HCT116 (cell line): ENCODE measurements around the gene TP53RK. TPM values are rescaled to one million over a fixed set of nuclear protein-coding genes. Genes with fewer than 3 reads are reported as not detected.

Experiments
- ATAC-seq: fragments of 200-7000 bp; cut with Tn5 transposase; 2 replicates; pipeline ENCODE4 v1.9.1; 2020; ENCODE audit warnings: mild to moderate bottlenecking, moderate library complexity
- BruUV-seq: library from RNA; stranded (reverse); fragments of 400-500 nt; replicated peaks from 2 replicates; lab custom pipeline; 2021; lab: Mats Ljungman, UMichigan
- CTCF ChIA-PET: fragments of 300-600 bp; sonication (Branson Sonifier 250); formaldehyde crosslinking; loops from one replicate; lab custom pipeline; 2021; ENCODE audit warnings: antibody characterized with exemption; lab: Charles Lee
- POLR2A ChIA-PET: fragments of 300-600, 350-600 bp; sonication (Branson Sonifier 250); formaldehyde crosslinking; loops from one replicate; lab custom pipeline; 2021; ENCODE audit warnings: antibody characterized with exemption; lab: Charles Lee
- RAD21 ChIA-PET, 2 experiments: fragments of 300-600 bp; sonication (Branson Sonifier 250); formaldehyde crosslinking; loops; one replicate each; lab custom pipeline; 2023; ENCODE audit warnings: low total read pairs in 2 of 2; ENCODE audit not compliant: uncharacterized antibody in 2 of 2, unreplicated experiment in 2 of 2, low non-redundant PET in 1 of 2; lab: Charles Lee
- DNase-seq: peaks from one replicate; pipeline ENCODE4 v3.0.0-alpha.2; 2010; ENCODE audit warnings: low read depth, low spot score
- H2AFZ ChIP-seq: fragments of 200-600 bp; shearing (Covaris generic), sonication (generic); 2 replicates; pipeline ENCODE4 v1.6.1; 2017; ENCODE audit warnings: low read depth, mixed run types, mixed read lengths, antibody characterized with exemption, low read length; ENCODE audit not compliant: poor library complexity, severe bottlenecking
- H3K27ac ChIP-seq: 2 replicates; pipeline ENCODE4 v1.5.1; 2012; ENCODE audit warnings: low read depth, low read length
- H3K27me3 ChIP-seq: fragments of 200-600 bp; sonication (generic); 2 replicates; pipeline ENCODE4 v1.6.1; 2016; ENCODE audit warnings: mixed run types, low read length, mixed read lengths; ENCODE audit not compliant: insufficient read depth
- H3K36me3 ChIP-seq, 2 experiments: fragments of 200-500 bp in 1 of 2; fragments of 200-600 bp in 1 of 2; sonication (Bioruptor generic) in 1 of 2; sonication (generic) in 1 of 2; 2 replicates each; pipeline versions ENCODE4 v1.5.1 to v1.6.1; 2014 to 2016; ENCODE audit warnings: low read length in 2 of 2, inconsistent platforms in 1 of 2, mixed read lengths in 1 of 2, mixed run types in 1 of 2; ENCODE audit not compliant: insufficient read depth in 2 of 2, control insufficient read depth in 1 of 2
- H3K4me1 ChIP-seq, 2 experiments: fragments of 200-600 bp in 1 of 2; sonication (generic) in 1 of 2; 2 replicates each; pipeline versions ENCODE4 v1.5.1 to v1.6.1; 2012 to 2017; ENCODE audit warnings: low read length in 2 of 2, inconsistent platforms in 1 of 2, mild to moderate bottlenecking in 1 of 2, mixed read lengths in 1 of 2, mixed run types in 1 of 2, moderate library complexity in 1 of 2; ENCODE audit not compliant: insufficient read depth in 2 of 2, control insufficient read depth in 1 of 2
- H3K4me2 ChIP-seq: fragments of 200-600 bp; sonication (generic); 2 replicates; pipeline ENCODE4 v1.6.1; 2017; ENCODE audit warnings: mixed run types, low read length, mixed read lengths
- H3K4me3 ChIP-seq, 2 experiments: fragments of 200-600 bp in 1 of 2; sonication (generic) in 1 of 2; replicated peaks in 1 of 2; 2 replicates each; pipeline ENCODE4 v1.5.1; 2011 to 2016; ENCODE audit warnings: low read length in 2 of 2, control low read depth in 1 of 2, low read depth in 1 of 2, mild to moderate bottlenecking in 1 of 2, mixed read lengths in 1 of 2, mixed run types in 1 of 2
- H3K79me2 ChIP-seq: fragments of 200-600 bp; sonication (generic); 2 replicates; pipeline ENCODE4 v1.6.1; 2017; ENCODE audit warnings: mild to moderate bottlenecking, mixed run types, low read length, moderate library complexity, mixed read lengths; ENCODE audit not compliant: insufficient read depth
- H3K9ac ChIP-seq: fragments of 200-600 bp; sonication (generic); 2 replicates; pipeline ENCODE4 v1.6.1; 2016; ENCODE audit warnings: low read length, mixed read lengths
- H3K9me2 ChIP-seq: fragments of 200-600 bp; sonication (generic), shearing (Covaris generic); 2 replicates; pipeline ENCODE4 v1.6.1; 2017; ENCODE audit warnings: mixed run types, mild to moderate bottlenecking, moderate library complexity; ENCODE audit not compliant: insufficient read depth
- H3K9me3 ChIP-seq, 2 experiments: fragments of 200-500 bp in 1 of 2; fragments of 200-600 bp in 1 of 2; sonication (Bioruptor generic) in 1 of 2; sonication (generic) in 1 of 2; 2 replicates each; pipeline ENCODE4 v1.6.1; 2014 to 2017; ENCODE audit warnings: low read length in 2 of 2, mixed read lengths in 2 of 2, inconsistent platforms in 1 of 2, low read depth in 1 of 2, mild to moderate bottlenecking in 1 of 2, mixed run types in 1 of 2, moderate library complexity in 1 of 2; ENCODE audit not compliant: control insufficient read depth in 1 of 2, insufficient read depth in 1 of 2
- H4K20me1 ChIP-seq: fragments of 200-600 bp; sonication (generic), shearing (Covaris generic); 2 replicates; pipeline ENCODE4 v1.6.1; 2017; ENCODE audit warnings: mixed run types, mild to moderate bottlenecking, moderate library complexity; ENCODE audit not compliant: insufficient read depth
- ATF3 ChIP-seq: IDR thresholded peaks from 2 replicates; pipeline ENCODE4 v1.6.1; 2012
- CEBPB ChIP-seq: IDR thresholded peaks from 2 replicates; pipeline ENCODE4 v1.6.1; 2012; ENCODE audit warnings: low read depth
- CTCF ChIP-seq, 3 experiments: fragments of 200-600 bp in 1 of 3; sonication (generic) in 1 of 3; IDR thresholded peaks in 2 of 3; conservative IDR thresholded peaks in 1 of 3; 2 replicates each; pipeline ENCODE4 v1.5.1; 2012 to 2017; ENCODE audit warnings: low read depth in 2 of 3, low read length in 2 of 3, antibody characterized with exemption in 1 of 3, borderline replicate concordance in 1 of 3, control low read depth in 1 of 3, mild to moderate bottlenecking in 1 of 3, mixed read lengths in 1 of 3, mixed run types in 1 of 3, moderate library complexity in 1 of 3; ENCODE audit not compliant: insufficient read depth in 1 of 3
- EGR1 ChIP-seq: IDR thresholded peaks from 2 replicates; pipeline ENCODE4 v1.6.1; 2012; ENCODE audit warnings: low read depth
- EZH2 ChIP-seq: fragments of 200-600 bp; sonication (generic); IDR thresholded peaks from 2 replicates; pipeline ENCODE4 v1.6.1; 2017; ENCODE audit warnings: antibody characterized with exemption, mixed run types
- EZH2phosphoT487 ChIP-seq: fragments of 200-600 bp; IDR thresholded peaks from 2 replicates; pipeline ENCODE4 v1.6.1; 2018; ENCODE audit warnings: antibody characterized with exemption, borderline replicate concordance
- FOSL1 ChIP-seq: IDR thresholded peaks from 2 replicates; pipeline ENCODE4 v1.6.1; 2012; ENCODE audit warnings: low read depth
- JUND ChIP-seq: IDR thresholded peaks from 2 replicates; pipeline ENCODE4 v1.6.1; 2012
- POLR2A ChIP-seq: IDR thresholded peaks from 2 replicates; pipeline ENCODE4 v1.7.0; 2011; ENCODE audit warnings: borderline replicate concordance; ENCODE audit not compliant: insufficient read depth, insufficient read length; ENCODE audit errors: extremely low read depth
- POLR2AphosphoS5 ChIP-seq: IDR thresholded peaks from 2 replicates; pipeline ENCODE4 v1.6.1; 2011; ENCODE audit warnings: mild to moderate bottlenecking, low read depth, low read length, moderate library complexity
- RAD21 ChIP-seq: IDR thresholded peaks from 2 replicates; pipeline ENCODE4 v1.6.1; 2012; ENCODE audit warnings: low read depth, mild to moderate bottlenecking
- REST ChIP-seq: IDR thresholded peaks from 2 replicates; pipeline ENCODE4 v1.6.1; 2012; ENCODE audit warnings: low read depth
- SIN3A ChIP-seq: IDR thresholded peaks from 2 replicates; pipeline ENCODE4 v1.6.1; 2012; ENCODE audit warnings: low read depth
- SP1 ChIP-seq: IDR thresholded peaks from 2 replicates; pipeline ENCODE4 v1.6.1; 2012; ENCODE audit warnings: low read depth
- SRF ChIP-seq: IDR thresholded peaks from 2 replicates; pipeline ENCODE4 v1.6.1; 2012; ENCODE audit warnings: low read depth
- TCF7L2 ChIP-seq: IDR thresholded peaks from 2 replicates; pipeline ENCODE4 v1.7.0; 2011; ENCODE audit warnings: borderline replicate concordance, inconsistent platforms; ENCODE audit not compliant: insufficient read depth, insufficient read length; ENCODE audit errors: extremely low read depth
- YY1 ChIP-seq: IDR thresholded peaks from 2 replicates; pipeline ENCODE4 v1.6.1; 2011; ENCODE audit warnings: low read length, low read depth, moderate library complexity, mild to moderate bottlenecking; ENCODE audit not compliant: insufficient replicate concordance; ENCODE audit errors: extremely low read depth
- ZFX ChIP-seq: fragments of 450-650 bp; IDR thresholded peaks from 2 replicates; pipeline ENCODE4 v1.6.1; 2017
- intact Hi-C: fragments of 100-400 bp; cut with micrococcal nuclease; formaldehyde crosslinking; loops from 2 replicates; pipeline ENCODE4 v1.10.0; 2022
- total RNA-seq: library from RNA; stranded (reverse); gene quantifications from one replicate; pipeline ENCODE4 v1.2.1, GENCODE V29; 2021; ENCODE audit not compliant: unreplicated experiment
- TF ChIP-seq, protein P1 (sequence below): IDR thresholded peaks from 2 replicates; pipeline ENCODE4 v1.6.1; 2012

TP53RK gene
- total RNA-seq, 1 experiment from 2014 or later, result 9.2 TPM

- H3K27me3 ChIP-seq, result no peaks in the 10 kb centered on the region
- no TSS peak for BruUV-seq
- no peak overlapping the region for H3K4me2 ChIP-seq
- H2AFZ ChIP-seq, result no peak overlapping the region
- H3K9ac ChIP-seq, result no peak overlapping the region
- intact Hi-C loops, result no loop called here
- no peaks in the 10 kb centered on the region for H3K36me3 ChIP-seq
- H3K27ac ChIP-seq, result no peak overlapping the region
- no peaks in the 10 kb centered on the region for H3K9me2 ChIP-seq
- no peak for TF ChIP-seq ZFX
- TF ChIP-seq ATF3, result no peak
- TF ChIP-seq CTCF (IDR thresholded peaks at IDR 0.05 in 2 of 3, conservative IDR thresholded peaks at IDR 0.05 in 1 of 3; ENCODE audit: borderline replicate concordance in 1 of 3, insufficient read depth in 1 of 3, low read depth in 2 of 3, low read length in 2 of 3), result no peak
- TF ChIP-seq SRF, result no peak
- TF ChIP-seq TCF7L2, result no peak
- TF ChIP-seq EGR1, result no peak
- TF ChIP-seq RAD21, result no peak
- no peak for TF ChIP-seq EZH2
- no peak for TF ChIP-seq POLR2A
- TF ChIP-seq, protein P1, sequence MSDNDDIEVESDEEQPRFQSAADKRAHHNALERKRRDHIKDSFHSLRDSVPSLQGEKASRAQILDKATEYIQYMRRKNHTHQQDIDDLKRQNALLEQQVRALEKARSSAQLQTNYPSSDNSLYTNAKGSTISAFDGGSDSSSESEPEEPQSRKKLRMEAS, result no peak
- TF ChIP-seq YY1, result no peak
- TF ChIP-seq SIN3A, result no peak
- TF ChIP-seq POLR2AphosphoS5, result no peak
- no peak for TF ChIP-seq REST
- no peak for TF ChIP-seq EZH2phosphoT487
- TF ChIP-seq FOSL1, result no peak
- TF ChIP-seq JUND, result no peak
- no peak for TF ChIP-seq CEBPB
- no peak for TF ChIP-seq SP1
- DNase-seq (no peak), ATAC-seq (no peak)
- H3K4me1 ChIP-seq, result peaks cover 5 to 7% of the 10 kb centered on the region in 2 experiments; a peak in 3 of 4 replicates
- H4K20me1 ChIP-seq, result no peaks in the 10 kb centered on the region
- no peak overlapping the region for H3K4me3 ChIP-seq
- H3K79me2 ChIP-seq, result no peaks in the 10 kb centered on the region
- CTCF ChIA-PET, result no interaction called here
- RAD21 ChIA-PET, result no interaction called here
- H3K9me3 ChIP-seq, result no peaks in the 10 kb centered on the region; a peak in 1 of 4 replicates
- POLR2A ChIA-PET, result interaction anchor here (0.6 kb wide), 1 partner anchor 1772 kb away, joined by 3 read pairs; no protein-coding TSS in a partner anchor
Observed at GRCh38 chr20:46705378-46705729, 16.1 kb upstream of the TP53RK start.
